ENCODE data around the gene PSEN1. TPM values are rescaled to one million over a fixed set of nuclear protein-coding genes. Genes with fewer than 3 reads are reported as not detected.

PSEN1 gene
- total RNA-seq, 4 donors from 2014 or later: 39.6 to 77.6 (median 47.4) TPM

GRCh38 chr14:73230051-73230450 is 93.7 kb downstream of the PSEN1 start:
- H3K27me3 ChIP-seq: no peaks in the 10 kb centered on the region
- TF ChIP-seq CTCF (IDR thresholded peaks at IDR 0.05): no peak
- no peak for TF ChIP-seq EP300 (IDR thresholded peaks at IDR 0.05)
- TF ChIP-seq POLR2A (IDR thresholded peaks at IDR 0.05): no peak
- 95% methylated on average over 6 of the region's 6 CpGs for WGBS, 2 donors
- H3K9me3 ChIP-seq: no peaks in the 10 kb centered on the region
- peaks cover 0 to 8% (median 0%) of the 10 kb centered on the region in 3 donors for H3K36me3 ChIP-seq
- DNase-seq (ENCODE audit: low spot score in 2 of 2): no peak
- no peak overlapping the region for H3K27ac ChIP-seq
- peaks cover 0 to 55% (median 23%) of the 10 kb centered on the region in 4 donors for H3K4me1 ChIP-seq
- no peak overlapping the region for H3K4me3 ChIP-seq

GRCh38 chr14:73231981-73232851 is 95.9 kb downstream of the PSEN1 start:
- Histone ChIP-seq H3K27me3 (peaks cover 0 to 2% of the 10 kb centered on the region in 2 donors), H3K4me1 (peaks cover 0 to 64% (median 35%) of the 10 kb centered on the region in 4 donors), H3K4me3 (no peak overlapping the region), H3K9me3 (no peaks in the 10 kb centered on the region), H3K36me3 (no peaks in the 10 kb centered on the region), H3K27ac (peak overlapping the region in 2 of 4 donors; percentile 35 to 58)
- 35 to 43% methylated on average over 13 to 18 of the region's 19 CpGs for WGBS, 2 donors
- peak in 1 of 2 donors; percentile 10 for DNase-seq (ENCODE audit: low spot score in 2 of 2)
- TF ChIP-seq POLR2A (IDR thresholded peaks at IDR 0.05): no peak
- peak in 1 of 5 experiments; percentile 18 for TF ChIP-seq CTCF (IDR thresholded peaks at IDR 0.05)

- peaks cover 0 to 64% (median 37%) of the 10 kb centered on the region in 4 donors for H3K4me1 ChIP-seq
- peak overlapping the region in 1 of 4 donors; percentile 35 for H3K27ac ChIP-seq
- H3K4me3 ChIP-seq: no peak overlapping the region
- peaks cover 0 to 7% of the 10 kb centered on the region in 2 donors for H3K27me3 ChIP-seq
- no peaks in the 10 kb centered on the region for H3K9me3 ChIP-seq
- 76 to 78% methylated on average over 8 of the region's 8 CpGs for WGBS, 2 donors
- no peaks in the 10 kb centered on the region for H3K36me3 ChIP-seq
- peak in 1 of 2 donors; percentile 8 for DNase-seq (ENCODE audit: low spot score in 2 of 2)
- TF ChIP-seq POLR2A (IDR thresholded peaks at IDR 0.05) (no peak), EP300 (IDR thresholded peaks at IDR 0.05) (no peak), CTCF (IDR thresholded peaks at IDR 0.05) (no peak)
Measured at GRCh38 chr14:73232984-73233383, 96.7 kb downstream of the PSEN1 start.

GRCh38 chr14:73233564-73233963 is 97.3 kb downstream of the PSEN1 start:
- H3K4me3 ChIP-seq: no peak overlapping the region
- H3K4me1 ChIP-seq: peaks cover 0 to 64% (median 37%) of the 10 kb centered on the region in 4 donors
- no peak for DNase-seq (ENCODE audit: low spot score in 2 of 2)
- no peak for TF ChIP-seq CTCF (IDR thresholded peaks at IDR 0.05)
- TF ChIP-seq EP300 (IDR thresholded peaks at IDR 0.05): no peak
- no peaks in the 10 kb centered on the region for H3K36me3 ChIP-seq
- 91 to 94% methylated on average over 10 of the region's 10 CpGs for WGBS, 2 donors
- H3K27ac ChIP-seq: no peak overlapping the region
- H3K27me3 ChIP-seq: peaks cover 0 to 10% of the 10 kb centered on the region in 2 donors
- H3K9me3 ChIP-seq: no peaks in the 10 kb centered on the region

- no peak overlapping the region for H3K27ac ChIP-seq
- H3K4me1 ChIP-seq: peaks cover 0 to 64% (median 35%) of the 10 kb centered on the region in 4 donors
- H3K9me3 ChIP-seq: no peaks in the 10 kb centered on the region
- no peaks in the 10 kb centered on the region for H3K36me3 ChIP-seq
- WGBS, 2 donors: 82 to 85% methylated on average over 5 of the region's 5 CpGs
- peaks cover 0 to 10% of the 10 kb centered on the region in 2 donors for H3K27me3 ChIP-seq
- TF ChIP-seq POLR2A (IDR thresholded peaks at IDR 0.05) (no peak), CTCF (IDR thresholded peaks at IDR 0.05) (no peak), EP300 (IDR thresholded peaks at IDR 0.05) (no peak)
- H3K4me3 ChIP-seq: no peak overlapping the region
- DNase-seq (ENCODE audit: low spot score in 2 of 2): no peak
Measured at GRCh38 chr14:73234029-73234428, 97.7 kb downstream of the PSEN1 start.

Data from tibial nerve (tissue), 4 donors.